HepG2 (cell line): Measurements from ENCODE around the gene YTHDF1. TPM values are rescaled to one million over a fixed set of nuclear protein-coding genes. Genes with fewer than 3 reads are reported as not detected.

ENCODE experiments used
- CEBPB ChIP-seq: IDR thresholded peaks from 2 replicates; pipeline ENCODE4 v1.6.1; 2011; ENCODE audit warnings: low read depth, low read length, improper control_type of control experiment, borderline replicate concordance
- HOXA7 ChIP-seq: sonication (generic); formaldehyde crosslinking; IDR thresholded peaks from 2 replicates; pipeline ENCODE4 v1.8.1; 2022; ENCODE audit warnings: mild to moderate bottlenecking, missing genetic modification reagents, moderate library complexity
- IKZF1 ChIP-seq: fragments of 450-650 bp; IDR thresholded peaks from 2 replicates; pipeline ENCODE4 v1.7.1; 2016
- KLF16 ChIP-seq, 2 experiments: sonication (generic) in 1 of 2; formaldehyde crosslinking in 1 of 2; IDR thresholded peaks; 2 replicates each; pipeline versions ENCODE4 v1.6.1 to v1.8.0; 2016 to 2023; ENCODE audit warnings: missing genetic modification reagents in 2 of 2, missing compliant biosample characterization in 1 of 2
- LCORL ChIP-seq, 2 experiments: fragments of 450-650 bp in 1 of 2; sonication (generic) in 1 of 2; formaldehyde crosslinking in 1 of 2; IDR thresholded peaks; 2 replicates each; pipeline versions ENCODE4 v1.5.0 to v1.6.1; 2017 to 2020; ENCODE audit warnings: antibody characterized with exemption in 1 of 2, missing genetic modification reagents in 1 of 2
- POLR2A ChIP-seq, 2 experiments: IDR thresholded peaks; 2 replicates each; pipeline ENCODE4 v1.6.1; 2011; ENCODE audit warnings: low read depth in 2 of 2, low read length in 2 of 2, mild to moderate bottlenecking in 1 of 2, moderate library complexity in 1 of 2; ENCODE audit not compliant: insufficient read depth in 1 of 2
- POLR2G ChIP-seq: fragments of 200-400 bp; formaldehyde crosslinking; IDR thresholded peaks from 2 replicates; pipeline ENCODE4 v1.6.1; 2018; ENCODE audit warnings: mild to moderate bottlenecking, low read depth, low read length, moderate library complexity
- SMAD1 ChIP-seq: sonication (generic); formaldehyde crosslinking; IDR thresholded peaks from 2 replicates; pipeline ENCODE4 v1.4.0; 2020; ENCODE audit warnings: missing genetic modification reagents, low read depth, mild to moderate bottlenecking, borderline replicate concordance
- TP53 ChIP-seq: sonication (generic); formaldehyde crosslinking; conservative IDR thresholded peaks from 2 replicates; pipeline ENCODE4 v1.4.0; 2020; ENCODE audit warnings: missing genetic modification reagents
- ZBTB20 ChIP-seq: sonication (generic); formaldehyde crosslinking; IDR thresholded peaks from 2 replicates; pipeline ENCODE4 v1.8.1; 2023; ENCODE audit warnings: missing genetic modification reagents, low read depth, mild to moderate bottlenecking, borderline replicate concordance
- ZMYM3 ChIP-seq: sonication (generic); formaldehyde crosslinking; IDR thresholded peaks from 2 replicates; pipeline ENCODE4 v1.5.1; 2020; ENCODE audit warnings: mild to moderate bottlenecking, missing genetic modification reagents
- ZNF20 ChIP-seq: sonication (generic); formaldehyde crosslinking; IDR thresholded peaks from 2 replicates; pipeline ENCODE4 v1.4.0; 2020; ENCODE audit warnings: mild to moderate bottlenecking, moderate library complexity, missing genetic modification reagents
- ZNF225 ChIP-seq: sonication (generic); formaldehyde crosslinking; IDR thresholded peaks from 2 replicates; pipeline ENCODE4 v1.4.0; 2020; ENCODE audit warnings: mild to moderate bottlenecking, missing genetic modification reagents
- ZNF296 ChIP-seq: sonication (generic); formaldehyde crosslinking; conservative IDR thresholded peaks from 2 replicates; pipeline ENCODE4 v1.5.0; 2020; ENCODE audit warnings: mild to moderate bottlenecking, missing genetic modification reagents
- ZNF430 ChIP-seq: sonication (generic); formaldehyde crosslinking; IDR thresholded peaks from 2 replicates; pipeline ENCODE4 v1.9.0; 2021; ENCODE audit warnings: mild to moderate bottlenecking, missing genetic modification reagents
- ZNF552 ChIP-seq: sonication (generic); formaldehyde crosslinking; IDR thresholded peaks from 2 replicates; pipeline ENCODE4 v1.9.0; 2022; ENCODE audit warnings: missing genetic modification reagents, mild to moderate bottlenecking, borderline replicate concordance
- polyA plus RNA-seq, 8 experiments: library from polyadenylated mRNA; depleted of rRNA in 3 of 8; stranded (reverse) in 7 of 8; unstranded in 1 of 8; fragments of >200 nt; fragmentation: Illumina TruSeq in 4 of 8; extraction: Trizol in 4 of 8; gene quantifications; 2 replicates each; pipeline versions ENCODE4 v1.2.1 to v1.2.3, GENCODE V29; 2011 to 2016; ENCODE audit warnings: low read depth in 4 of 8, missing spikeins in 1 of 8, mixed read lengths in 1 of 8; ENCODE audit not compliant: insufficient read depth in 1 of 8
- total RNA-seq, 5 experiments: library from RNA; depleted of rRNA; stranded (reverse); fragments of >200 nt; fragmentation: Illumina TruSeq; extraction: Trizol; gene quantifications; 2 replicates each; pipeline ENCODE4 v1.2.3, GENCODE V29; 2016; ENCODE audit warnings: low read depth in 1 of 5
- TF ChIP-seq, protein P1 (sequence below): sonication (generic); formaldehyde crosslinking; IDR thresholded peaks from 2 replicates; pipeline ENCODE4 v1.5.0; 2020; ENCODE audit warnings: missing genetic modification reagents
- TF ChIP-seq, protein P2 (sequence below): sonication (generic); formaldehyde crosslinking; IDR thresholded peaks from 2 replicates; pipeline ENCODE4 v1.5.0; 2020; ENCODE audit warnings: missing genetic modification reagents, mild to moderate bottlenecking, borderline replicate concordance
- TF ChIP-seq, protein P3 (sequence below): sonication (generic); formaldehyde crosslinking; IDR thresholded peaks from 2 replicates; pipeline ENCODE4 v1.5.0; 2020; ENCODE audit warnings: mild to moderate bottlenecking, missing genetic modification reagents
- TF ChIP-seq, protein P4 (sequence below): sonication (generic); formaldehyde crosslinking; IDR thresholded peaks from 2 replicates; pipeline ENCODE4 v1.8.1; 2022; ENCODE audit warnings: mild to moderate bottlenecking, missing genetic modification reagents
- TF ChIP-seq, protein P5 (sequence below): sonication (generic); formaldehyde crosslinking; IDR thresholded peaks from 2 replicates; pipeline ENCODE4 v1.5.0; 2020; ENCODE audit warnings: missing genetic modification reagents
- TF ChIP-seq, protein P6 (sequence below): sonication (generic); formaldehyde crosslinking; IDR thresholded peaks from 2 replicates; pipeline ENCODE4 v1.4.0; 2020; ENCODE audit warnings: missing genetic modification reagents

Gene YTHDF1
- total and polyA plus RNA-seq, 2 of the 13 experiments (the other 11 are each of a cell fraction or from before 2014, with no cell fraction given): 34.5 to 37.7 TPM

DNA sequence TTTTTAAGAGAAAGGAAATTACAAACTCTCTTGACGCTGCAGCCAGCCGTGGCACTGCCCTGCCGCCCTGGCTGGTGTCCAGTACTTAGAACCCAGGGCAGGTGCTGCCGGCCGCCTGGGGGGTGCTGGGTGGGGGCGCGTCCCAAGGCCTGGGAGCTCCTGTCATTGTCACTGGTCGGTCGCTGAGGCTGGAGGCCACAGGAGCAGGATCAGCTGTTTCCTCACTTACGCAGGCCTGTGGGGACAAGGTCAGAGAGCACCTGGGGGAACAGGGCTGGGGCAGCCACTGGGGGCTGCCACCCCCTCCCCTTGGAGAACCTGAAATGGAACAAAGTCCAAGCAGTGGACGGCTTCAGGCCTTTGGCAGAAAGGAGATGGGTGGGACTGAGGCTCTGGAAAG, 25.3 kb upstream of the YTHDF1 start (continued):
- TF ChIP-seq ZNF552 (CRISPR knock-in tag) (no peak), CEBPB (no peak), POLR2G (no peak), ZMYM3 (CRISPR knock-in tag) (no peak), ZBTB20 (CRISPR knock-in tag) (no peak), ZNF20 (CRISPR knock-in tag) (no peak), TP53 (CRISPR knock-in tag) (no peak), ZNF225 (no peak), KLF16 (CRISPR knock-in tag; IDR thresholded peaks at IDR 0.05) (no peak), HOXA7 (CRISPR knock-in tag) (no peak), SMAD1 (CRISPR knock-in tag) (no peak), IKZF1 (no peak), POLR2A (IDR thresholded peaks at IDR 0.05; ENCODE audit: insufficient read depth in 1 of 2, low read depth in 2 of 2, low read length in 2 of 2) (no peak), ZNF430 (no peak), ZNF296 (CRISPR knock-in tag) (no peak), LCORL (IDR thresholded peaks at IDR 0.05) (no peak), LCORL (CRISPR knock-in tag; IDR thresholded peaks at IDR 0.05) (peak; percentile 77; the same call in 1 of the 2 replicates)
- TF ChIP-seq, protein P1, sequence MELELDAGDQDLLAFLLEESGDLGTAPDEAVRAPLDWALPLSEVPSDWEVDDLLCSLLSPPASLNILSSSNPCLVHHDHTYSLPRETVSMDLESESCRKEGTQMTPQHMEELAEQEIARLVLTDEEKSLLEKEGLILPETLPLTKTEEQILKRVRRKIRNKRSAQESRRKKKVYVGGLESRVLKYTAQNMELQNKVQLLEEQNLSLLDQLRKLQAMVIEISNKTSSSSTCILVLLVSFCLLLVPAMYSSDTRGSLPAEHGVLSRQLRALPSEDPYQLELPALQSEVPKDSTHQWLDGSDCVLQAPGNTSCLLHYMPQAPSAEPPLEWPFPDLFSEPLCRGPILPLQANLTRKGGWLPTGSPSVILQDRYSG (CRISPR knock-in tag): no peak
- TF ChIP-seq, protein P2, sequence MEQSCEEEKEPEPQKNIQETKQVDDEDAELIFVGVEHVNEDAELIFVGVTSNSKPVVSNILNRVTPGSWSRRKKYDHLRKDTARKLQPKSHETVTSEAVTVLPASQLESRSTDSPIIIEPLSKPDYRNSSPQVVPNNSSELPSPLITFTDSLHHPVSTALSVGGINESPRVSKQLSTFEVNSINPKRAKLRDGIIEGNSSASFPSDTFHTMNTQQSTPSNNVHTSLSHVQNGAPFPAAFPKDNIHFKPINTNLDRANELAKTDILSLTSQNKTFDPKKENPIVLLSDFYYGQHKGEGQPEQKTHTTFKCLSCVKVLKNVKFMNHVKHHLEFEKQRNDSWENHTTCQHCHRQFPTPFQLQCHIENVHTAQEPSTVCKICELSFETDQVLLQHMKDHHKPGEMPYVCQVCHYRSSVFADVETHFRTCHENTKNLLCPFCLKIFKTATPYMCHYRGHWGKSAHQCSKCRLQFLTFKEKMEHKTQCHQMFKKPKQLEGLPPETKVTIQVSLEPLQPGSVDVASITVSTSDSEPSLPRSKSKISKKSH (CRISPR knock-in tag): no peak
- TF ChIP-seq, protein P3, sequence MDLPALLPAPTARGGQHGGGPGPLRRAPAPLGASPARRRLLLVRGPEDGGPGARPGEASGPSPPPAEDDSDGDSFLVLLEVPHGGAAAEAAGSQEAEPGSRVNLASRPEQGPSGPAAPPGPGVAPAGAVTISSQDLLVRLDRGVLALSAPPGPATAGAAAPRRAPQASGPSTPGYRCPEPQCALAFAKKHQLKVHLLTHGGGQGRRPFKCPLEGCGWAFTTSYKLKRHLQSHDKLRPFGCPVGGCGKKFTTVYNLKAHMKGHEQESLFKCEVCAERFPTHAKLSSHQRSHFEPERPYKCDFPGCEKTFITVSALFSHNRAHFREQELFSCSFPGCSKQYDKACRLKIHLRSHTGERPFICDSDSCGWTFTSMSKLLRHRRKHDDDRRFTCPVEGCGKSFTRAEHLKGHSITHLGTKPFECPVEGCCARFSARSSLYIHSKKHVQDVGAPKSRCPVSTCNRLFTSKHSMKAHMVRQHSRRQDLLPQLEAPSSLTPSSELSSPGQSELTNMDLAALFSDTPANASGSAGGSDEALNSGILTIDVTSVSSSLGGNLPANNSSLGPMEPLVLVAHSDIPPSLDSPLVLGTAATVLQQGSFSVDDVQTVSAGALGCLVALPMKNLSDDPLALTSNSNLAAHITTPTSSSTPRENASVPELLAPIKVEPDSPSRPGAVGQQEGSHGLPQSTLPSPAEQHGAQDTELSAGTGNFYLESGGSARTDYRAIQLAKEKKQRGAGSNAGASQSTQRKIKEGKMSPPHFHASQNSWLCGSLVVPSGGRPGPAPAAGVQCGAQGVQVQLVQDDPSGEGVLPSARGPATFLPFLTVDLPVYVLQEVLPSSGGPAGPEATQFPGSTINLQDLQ (CRISPR knock-in tag): no peak
- TF ChIP-seq, protein P4, sequence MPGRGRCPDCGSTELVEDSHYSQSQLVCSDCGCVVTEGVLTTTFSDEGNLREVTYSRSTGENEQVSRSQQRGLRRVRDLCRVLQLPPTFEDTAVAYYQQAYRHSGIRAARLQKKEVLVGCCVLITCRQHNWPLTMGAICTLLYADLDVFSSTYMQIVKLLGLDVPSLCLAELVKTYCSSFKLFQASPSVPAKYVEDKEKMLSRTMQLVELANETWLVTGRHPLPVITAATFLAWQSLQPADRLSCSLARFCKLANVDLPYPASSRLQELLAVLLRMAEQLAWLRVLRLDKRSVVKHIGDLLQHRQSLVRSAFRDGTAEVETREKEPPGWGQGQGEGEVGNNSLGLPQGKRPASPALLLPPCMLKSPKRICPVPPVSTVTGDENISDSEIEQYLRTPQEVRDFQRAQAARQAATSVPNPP: no peak
- TF ChIP-seq, protein P5, sequence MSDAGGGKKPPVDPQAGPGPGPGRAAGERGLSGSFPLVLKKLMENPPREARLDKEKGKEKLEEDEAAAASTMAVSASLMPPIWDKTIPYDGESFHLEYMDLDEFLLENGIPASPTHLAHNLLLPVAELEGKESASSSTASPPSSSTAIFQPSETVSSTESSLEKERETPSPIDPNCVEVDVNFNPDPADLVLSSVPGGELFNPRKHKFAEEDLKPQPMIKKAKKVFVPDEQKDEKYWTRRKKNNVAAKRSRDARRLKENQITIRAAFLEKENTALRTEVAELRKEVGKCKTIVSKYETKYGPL (CRISPR knock-in tag): no peak
- TF ChIP-seq, protein P6, sequence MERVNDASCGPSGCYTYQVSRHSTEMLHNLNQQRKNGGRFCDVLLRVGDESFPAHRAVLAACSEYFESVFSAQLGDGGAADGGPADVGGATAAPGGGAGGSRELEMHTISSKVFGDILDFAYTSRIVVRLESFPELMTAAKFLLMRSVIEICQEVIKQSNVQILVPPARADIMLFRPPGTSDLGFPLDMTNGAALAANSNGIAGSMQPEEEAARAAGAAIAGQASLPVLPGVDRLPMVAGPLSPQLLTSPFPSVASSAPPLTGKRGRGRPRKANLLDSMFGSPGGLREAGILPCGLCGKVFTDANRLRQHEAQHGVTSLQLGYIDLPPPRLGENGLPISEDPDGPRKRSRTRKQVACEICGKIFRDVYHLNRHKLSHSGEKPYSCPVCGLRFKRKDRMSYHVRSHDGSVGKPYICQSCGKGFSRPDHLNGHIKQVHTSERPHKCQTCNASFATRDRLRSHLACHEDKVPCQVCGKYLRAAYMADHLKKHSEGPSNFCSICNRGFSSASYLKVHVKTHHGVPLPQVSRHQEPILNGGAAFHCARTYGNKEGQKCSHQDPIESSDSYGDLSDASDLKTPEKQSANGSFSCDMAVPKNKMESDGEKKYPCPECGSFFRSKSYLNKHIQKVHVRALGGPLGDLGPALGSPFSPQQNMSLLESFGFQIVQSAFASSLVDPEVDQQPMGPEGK (CRISPR knock-in tag): peak; percentile 99
